A549 (cell line): ENCODE data around the gene RPH3AL. TPM values are rescaled to one million over a fixed set of nuclear protein-coding genes. Genes with fewer than 3 reads are reported as not detected.
A peak's percentile ranks its signal among the peaks of the same experiment; 100 is the strongest.

Experiments used
- ATAC-seq, 2 experiments: fragments of 200-7000 bp in 1 of 2; fragments of >200 bp in 1 of 2; cut with Nextera tagmentation in 1 of 2; cut with Tn5 transposase in 1 of 2; 3 replicates each; pipeline versions ENCODE4 v1.8.0 to v1.9.1; 2018 to 2020; ENCODE audit warnings: mild to moderate bottlenecking in 1 of 2, moderate library complexity in 1 of 2
- CTCF ChIA-PET: fragments of 300-600 bp; sonication (Branson Sonifier 250); formaldehyde crosslinking; extraction: SDS; loops from one replicate; lab custom pipeline; 2021; ENCODE audit warnings: antibody characterized with exemption, inconsistent platforms; lab: Yijun Ruan, JAX
- POLR2A ChIA-PET: fragments of 350-600 bp; formaldehyde crosslinking; extraction: SDS; loops from one replicate; lab custom pipeline; 2021; ENCODE audit warnings: antibody characterized with exemption, inconsistent platforms; lab: Yijun Ruan, JAX
- DNase-seq, 2 experiments: peaks; one replicate each; pipeline versions ENCODE4 v3.0.0 to v3.0.0-alpha.2; 2011 to 2016; ENCODE audit warnings: low read depth in 1 of 2, low spot score in 1 of 2
- FAIRE-seq: peaks from 2 replicates; lab custom pipeline; 2011; peaks lifted over from hg19 to GRCh38; lab: Jason Lieb, UNC
- H3K27ac ChIP-seq, 2 experiments: fragments of >200 bp; sonication (Bioruptor Twin); formaldehyde crosslinking; 3 replicates each; pipeline ENCODE4 v1.5.1; 2016 to 2017
- H3K4me1 ChIP-seq: fragments of >200 bp; sonication (Bioruptor Twin); formaldehyde crosslinking; 3 replicates; pipeline ENCODE4 v1.6.1; 2016
- H3K4me2 ChIP-seq: fragments of >200 bp; sonication (Bioruptor Twin); formaldehyde crosslinking; 3 replicates; pipeline ENCODE4 v1.6.1; 2016
- H3K4me3 ChIP-seq: fragments of >200 bp; sonication (Bioruptor Twin); formaldehyde crosslinking; 3 replicates; pipeline ENCODE4 v1.5.1; 2016
- H3K9me3 ChIP-seq: fragments of >200 bp; sonication (Bioruptor Twin); formaldehyde crosslinking; 3 replicates; pipeline ENCODE4 v1.6.1; 2016
- ATOH8 ChIP-seq: fragments of 250-450 bp; sonication (Bioruptor Pico); IDR thresholded peaks from 2 replicates; pipeline ENCODE4 v1.5.0; 2020; ENCODE audit warnings: low read depth, mild to moderate bottlenecking, moderate library complexity
- BHLHE40 ChIP-seq: IDR thresholded peaks from 2 replicates; pipeline ENCODE4 v1.6.1; 2012; ENCODE audit warnings: low read depth, low read length, inconsistent platforms
- CEBPB ChIP-seq, 2 experiments: fragments of >200 bp in 1 of 2; sonication (Bioruptor Twin) in 1 of 2; formaldehyde crosslinking in 1 of 2; IDR thresholded peaks; 2 replicates each; pipeline ENCODE4 v1.6.1; 2012 to 2016
- CHD4 ChIP-seq: fragments of 200-600 bp; sonication (generic); IDR thresholded peaks from 2 replicates; pipeline ENCODE4 v1.6.1; 2016; ENCODE audit warnings: antibody characterized with exemption, mild to moderate bottlenecking, borderline replicate concordance
- ELK1 ChIP-seq: fragments of 150-350 bp; IDR thresholded peaks from 2 replicates; pipeline ENCODE4 v1.6.1; 2014; ENCODE audit warnings: low read depth, mild to moderate bottlenecking, low read length
- EP300 ChIP-seq, 2 experiments: fragments of >200 bp; sonication (Bioruptor Twin); formaldehyde crosslinking; IDR thresholded peaks; 2 replicates in 1 of 2; 3 replicates in 1 of 2; pipeline ENCODE4 v1.6.1; 2016 to 2017
- ESRRA ChIP-seq: fragments of 150-350 bp; IDR thresholded peaks from 2 replicates; pipeline ENCODE4 v1.6.1; 2014; ENCODE audit warnings: mild to moderate bottlenecking, low read length, borderline replicate concordance
- FOSB ChIP-seq: fragments of 250-450 bp; sonication (Bioruptor Pico); IDR thresholded peaks from 2 replicates; pipeline ENCODE4 v1.5.0; 2020; ENCODE audit warnings: mild to moderate bottlenecking, moderate library complexity
- FOSL2 ChIP-seq, 2 experiments: fragments of 450-650 bp in 1 of 2; fragments of >200 bp in 1 of 2; sonication (Bioruptor Twin) in 1 of 2; formaldehyde crosslinking; IDR thresholded peaks; 2 replicates each; pipeline versions ENCODE4 v1.5.0 to v1.6.1; 2016 to 2020; ENCODE audit warnings: mild to moderate bottlenecking in 1 of 2, moderate library complexity in 1 of 2
- HES2 ChIP-seq: fragments of >200 bp; sonication (Bioruptor Twin); formaldehyde crosslinking; IDR thresholded peaks from 2 replicates; pipeline ENCODE4 v1.6.1; 2016
- HMGXB4 ChIP-seq: fragments of 250-450 bp; sonication (Bioruptor Pico); IDR thresholded peaks from 2 replicates; pipeline ENCODE4 v1.5.0; 2021; ENCODE audit warnings: mild to moderate bottlenecking, moderate library complexity, borderline replicate concordance
- HOXA7 ChIP-seq: fragments of 250-450 bp; sonication (Bioruptor Pico); IDR thresholded peaks from 2 replicates; pipeline ENCODE4 v1.5.0; 2020; ENCODE audit warnings: mild to moderate bottlenecking, moderate library complexity
- JUN ChIP-seq, 2 experiments: fragments of >200 bp; sonication (Bioruptor Twin); formaldehyde crosslinking; IDR thresholded peaks; 2 replicates in 1 of 2; 3 replicates in 1 of 2; pipeline ENCODE4 v1.6.1; 2016 to 2017
- JUNB ChIP-seq: fragments of >200 bp; sonication (Bioruptor Twin); formaldehyde crosslinking; IDR thresholded peaks from 2 replicates; pipeline ENCODE4 v1.6.1; 2016
- KDM1A ChIP-seq: fragments of 200-600 bp; sonication (generic); IDR thresholded peaks from 2 replicates; pipeline ENCODE4 v1.6.1; 2016; ENCODE audit warnings: low read depth, mild to moderate bottlenecking
- MAFK ChIP-seq: fragments of 450-650 bp; IDR thresholded peaks from 2 replicates; pipeline ENCODE4 v1.6.1; 2014; ENCODE audit not compliant: partially characterized antibody
- NFE2L2 ChIP-seq: fragments of 150-350 bp; conservative IDR thresholded peaks from 2 replicates; pipeline ENCODE4 v1.6.1; 2014; ENCODE audit warnings: low read length
- NPAS2 ChIP-seq: fragments of 250-450 bp; sonication (Bioruptor Pico); IDR thresholded peaks from 2 replicates; pipeline ENCODE4 v1.8.0; 2022; ENCODE audit warnings: mild to moderate bottlenecking, moderate library complexity, borderline replicate concordance
- PBX3 ChIP-seq: IDR thresholded peaks from 2 replicates; pipeline ENCODE4 v1.6.1; 2012
- POLR2AphosphoS2 ChIP-seq: conservative IDR thresholded peaks from 2 replicates; pipeline ENCODE4 v1.6.1; 2012; ENCODE audit warnings: low read length, improper control_type of control experiment, inconsistent platforms
- RAD21 ChIP-seq, 2 experiments: fragments of >200 bp in 1 of 2; sonication (Bioruptor Twin) in 1 of 2; formaldehyde crosslinking in 1 of 2; IDR thresholded peaks in 1 of 2; conservative IDR thresholded peaks in 1 of 2; 2 replicates in 1 of 2; 3 replicates in 1 of 2; pipeline ENCODE4 v1.6.1; 2012 to 2018; ENCODE audit warnings: inconsistent platforms in 1 of 2
- TFCP2L1 ChIP-seq: fragments of 250-450 bp; sonication (Bioruptor Pico); IDR thresholded peaks from 2 replicates; pipeline ENCODE4 v1.5.0; 2021; ENCODE audit warnings: mild to moderate bottlenecking
- ZC3H11A ChIP-seq: fragments of 450-650 bp; IDR thresholded peaks from 2 replicates; pipeline ENCODE4 v1.6.1; 2014; ENCODE audit warnings: antibody characterized with exemption, mild to moderate bottlenecking
- ZFP36 ChIP-seq: fragments of 450-650 bp; IDR thresholded peaks from 2 replicates; pipeline ENCODE4 v1.6.1; 2014; ENCODE audit warnings: borderline replicate concordance; ENCODE audit not compliant: partially characterized antibody
- WGBS: methylation state at CpG from one replicate; pipeline ENCODE4 v1.1.6; 2017; ENCODE audit errors: missing lambda C conversion rate; 5-methylcytosine and 5-hydroxymethylcytosine counted together
- polyA plus RNA-seq, 4 experiments: library from polyadenylated mRNA; depleted of rRNA in 3 of 4; stranded (reverse); fragments of >200 nt; fragmentation: RNase III in 1 of 4; extraction: RNeasy Plus Mini Kit Qiagen cat#74134 plus additional on column Dnase treatment in 1 of 4; gene quantifications; 2 replicates in 3 of 4; 3 replicates in 1 of 4; pipeline ENCODE4 v1.2.3, GENCODE V29; 2011 to 2017

The RPH3AL gene
- polyA plus RNA-seq, 2 of the 4 experiments (the other 2 are of a cell fraction) = 23.3 to 31.1 TPM

- Histone ChIP-seq H3K9me3 (no peaks in the 10 kb centered on the region), H3K4me1 (no peaks in the 10 kb centered on the region), H3K4me3 (no peak overlapping the region), H3K4me2 (no peak overlapping the region), H3K27ac (no peak overlapping the region)
- DNase-seq = no peak
- no peak for TF ChIP-seq CEBPB (IDR thresholded peaks at IDR 0.05)
- 0 out of 2 replicates have a peak, but pooled peaks have one; percentile 31 for TF ChIP-seq POLR2AphosphoS2
- TF ChIP-seq, all 56 proteins: peak for 1
- whole genome bisulfite sequencing = 94% methylated on average over 18 of the region's 18 CpGs
- ChIA-PET CTCF (interaction anchor here (1.3 kb wide), 1 partner anchor 8 kb away, joined by 4 read pairs; no protein-coding TSS in a partner anchor), POLR2A (no interaction called here)
- ATAC-seq (no peak; a peak in 1 of 6 replicates), FAIRE-seq (no peak)
These were observed 62.0 kb downstream of the RPH3AL start for GRCh38 chr17:290626-291025.

- WGBS = 96% methylated on average over 21 of the region's 21 CpGs
- TF ChIP-seq RAD21 (conservative IDR thresholded peaks at IDR 0.05 in 1 of 2, IDR thresholded peaks at IDR 0.05 in 1 of 2) = no peak
- POLR2A ChIA-PET = no interaction called here
- no peak overlapping the region for H3K4me3 ChIP-seq
- CTCF ChIA-PET = no interaction called here
- ATAC-seq (no peak), FAIRE-seq (no peak), DNase-seq (no peak)
- no peaks in the 10 kb centered on the region for H3K4me1 ChIP-seq
- H3K27ac ChIP-seq = no peak overlapping the region
- H3K9me3 ChIP-seq = no peaks in the 10 kb centered on the region
- no peak overlapping the region for H3K4me2 ChIP-seq
These were observed 62.5 kb downstream of the RPH3AL start for GRCh38 chr17:290121-290521.

GRCh38 chr17:289409-289808 lies 63.2 kb downstream of the RPH3AL start:
- no peak overlapping the region for H3K4me3 ChIP-seq
- DNase-seq = no peak
- no peak for FAIRE-seq
- H3K9me3 ChIP-seq = no peaks in the 10 kb centered on the region
- CTCF ChIA-PET = no interaction called here
- no peak for ATAC-seq
- H3K27ac ChIP-seq = no peak overlapping the region
- no peak overlapping the region for H3K4me2 ChIP-seq
- 91% methylated on average over 18 of the region's 18 CpGs for WGBS
- TF ChIP-seq ZFP36 (no peak), CEBPB (IDR thresholded peaks at IDR 0.05) (no peak), HES2 (no peak), KDM1A (no peak), HOXA7 (CRISPR knock-in tag) (no peak), TFCP2L1 (CRISPR knock-in tag) (no peak), ZC3H11A (no peak)
- no peaks in the 10 kb centered on the region for H3K4me1 ChIP-seq
- POLR2A ChIA-PET = no interaction called here

- no peak for FAIRE-seq
- Histone ChIP-seq H3K27ac (no peak overlapping the region), H3K9me3 (no peaks in the 10 kb centered on the region), H3K4me1 (no peaks in the 10 kb centered on the region), H3K4me3 (no peak overlapping the region), H3K4me2 (no peak overlapping the region)
- 91% methylated on average over 17 of the region's 17 CpGs for WGBS
- no peak for ATAC-seq
- CTCF ChIA-PET = no interaction called here
- no peak for DNase-seq
- POLR2A ChIA-PET = no interaction called here
- TF ChIP-seq ATOH8 (CRISPR knock-in tag) (no peak), JUNB (no peak), FOSB (CRISPR knock-in tag) (no peak), NFE2L2 (no peak), EP300 (IDR thresholded peaks at IDR 0.05) (no peak), PBX3 (no peak), NPAS2 (CRISPR knock-in tag) (no peak), HES2 (no peak), JUN (IDR thresholded peaks at IDR 0.05) (no peak), ELK1 (no peak), ESRRA (no peak), POLR2AphosphoS2 (no peak), HOXA7 (CRISPR knock-in tag) (no peak), FOSL2 (IDR thresholded peaks at IDR 0.05) (no peak), FOSL2 (CRISPR knock-in tag; IDR thresholded peaks at IDR 0.05) (no peak), HMGXB4 (CRISPR knock-in tag) (no peak), MAFK (no peak), CHD4 (no peak), BHLHE40 (no peak)
These were observed 63.7 kb downstream of the RPH3AL start for GRCh38 chr17:288802-289356.
